H9 (cell line): ENCODE measurements around the gene CCSER1. TPM values are rescaled to one million over a fixed set of nuclear protein-coding genes. Genes with fewer than 3 reads are reported as not detected.
A peak's percentile ranks its signal among the peaks of the same experiment; 100 is the strongest.

Source experiments
- DNase-seq: peaks from one replicate; pipeline ENCODE4 v3.0.0-alpha.2; 2017
- H2AFZ ChIP-seq: one replicate; pipeline ENCODE4 v1.6.1; 2013; ENCODE audit warnings: mild to moderate bottlenecking, low read length, control low read depth, moderate library complexity
- H2AK5ac ChIP-seq: 2 replicates; pipeline ENCODE4 v1.6.1; 2013; ENCODE audit warnings: low read length, control low read depth, mixed read lengths; ENCODE audit not compliant: insufficient read length
- H2BK120ac ChIP-seq: one replicate; pipeline ENCODE4 v1.6.1; 2013; ENCODE audit warnings: low read depth, mild to moderate bottlenecking, low read length, control low read depth, inconsistent platforms; ENCODE audit not compliant: poor library complexity, severe bottlenecking
- H2BK12ac ChIP-seq: 2 replicates; pipeline ENCODE4 v1.6.1; 2013; ENCODE audit warnings: low read length, control low read depth, mixed read lengths, low read depth; ENCODE audit not compliant: insufficient read length
- H2BK15ac ChIP-seq: 2 replicates; pipeline ENCODE4 v1.6.1; 2013; ENCODE audit warnings: low read depth, low read length, control low read depth
- H2BK20ac ChIP-seq: one replicate; pipeline ENCODE4 v1.6.1; 2013; ENCODE audit warnings: low read depth, mild to moderate bottlenecking, low read length, control low read depth, inconsistent platforms; ENCODE audit not compliant: poor library complexity, severe bottlenecking
- H2BK5ac ChIP-seq: 2 replicates; pipeline ENCODE4 v1.6.1; 2013; ENCODE audit warnings: low read length, control low read depth, mixed read lengths; ENCODE audit not compliant: insufficient read length
- H3K14ac ChIP-seq: 2 replicates; pipeline ENCODE4 v1.6.1; 2013; ENCODE audit warnings: low read length, control low read depth; ENCODE audit not compliant: insufficient read depth
- H3K18ac ChIP-seq: 2 replicates; pipeline ENCODE4 v1.6.1; 2013; ENCODE audit warnings: low read depth, mild to moderate bottlenecking, mixed read lengths, low read length, control low read depth; ENCODE audit not compliant: insufficient read length
- H3K23ac ChIP-seq: 2 replicates; pipeline ENCODE4 v1.6.1; 2013; ENCODE audit warnings: low read length, control low read depth, mixed read lengths, low read depth; ENCODE audit not compliant: insufficient read length
- H3K23me2 ChIP-seq: 2 replicates; pipeline ENCODE4 v1.6.1; 2013; ENCODE audit warnings: low read depth, mild to moderate bottlenecking, mixed read lengths, low read length, control low read depth; ENCODE audit not compliant: insufficient read length, poor library complexity, severe bottlenecking
- H3K27ac ChIP-seq: 2 replicates; pipeline ENCODE4 v1.5.1; 2013; ENCODE audit warnings: low read length, control low read depth, mixed read lengths, low read depth; ENCODE audit not compliant: insufficient read length
- H3K27me3 ChIP-seq: 2 replicates; pipeline ENCODE4 v1.6.1; 2013; ENCODE audit warnings: low read length, control low read depth, inconsistent platforms; ENCODE audit not compliant: insufficient read depth
- H3K4ac ChIP-seq: 2 replicates; pipeline ENCODE4 v1.6.1; 2013; ENCODE audit warnings: low read depth, mild to moderate bottlenecking, control low read depth, inconsistent platforms, low read length, moderate library complexity
- H3K4me1 ChIP-seq: 2 replicates; pipeline ENCODE4 v1.6.1; 2013; ENCODE audit warnings: low read length, control low read depth, inconsistent platforms; ENCODE audit not compliant: insufficient read depth
- H3K4me2 ChIP-seq: 2 replicates; pipeline ENCODE4 v1.6.1; 2013; ENCODE audit warnings: low read length, control low read depth, mixed read lengths; ENCODE audit not compliant: insufficient read length, insufficient read depth
- H3K56ac ChIP-seq: 2 replicates; pipeline ENCODE4 v1.6.1; 2013; ENCODE audit warnings: low read depth, mild to moderate bottlenecking, mixed read lengths, low read length, control low read depth; ENCODE audit not compliant: insufficient read length
- H3K79me1 ChIP-seq: 2 replicates; pipeline ENCODE4 v1.6.1; 2013; ENCODE audit warnings: low read depth, mild to moderate bottlenecking, moderate library complexity, low read length, control low read depth, inconsistent platforms; ENCODE audit not compliant: insufficient read depth, poor library complexity, severe bottlenecking
- H3K79me2 ChIP-seq: 2 replicates; pipeline ENCODE4 v1.6.1; 2013; ENCODE audit warnings: low read length, control low read depth, inconsistent platforms; ENCODE audit not compliant: insufficient read depth
- H3K9ac ChIP-seq: 2 replicates; pipeline ENCODE4 v1.6.1; 2013; ENCODE audit warnings: low read length, control low read depth, mixed read lengths; ENCODE audit not compliant: insufficient read length; ENCODE audit errors: extremely low read depth
- H3K9me3 ChIP-seq: one replicate; pipeline ENCODE4 v1.6.1; 2013; ENCODE audit warnings: low read depth, low read length, inconsistent platforms; ENCODE audit not compliant: control insufficient read depth
- H3T11ph ChIP-seq: one replicate; pipeline ENCODE4 v1.6.1; 2013; ENCODE audit warnings: mild to moderate bottlenecking, low read length, control low read depth, inconsistent platforms
- H4K20me1 ChIP-seq: one replicate; pipeline ENCODE4 v1.6.1; 2013; ENCODE audit not compliant: control insufficient read depth, insufficient read length, insufficient read depth
- H4K5ac ChIP-seq: 2 replicates; pipeline ENCODE4 v1.6.1; 2013; ENCODE audit warnings: low read depth, mild to moderate bottlenecking, mixed read lengths, low read length, control low read depth; ENCODE audit not compliant: insufficient read length
- H4K8ac ChIP-seq: replicated peaks from 2 replicates; pipeline ENCODE4 v1.6.1; 2013; ENCODE audit warnings: low read length, control low read depth, mixed read lengths, low read depth; ENCODE audit not compliant: insufficient read length
- H4K91ac ChIP-seq: 2 replicates; pipeline ENCODE4 v1.6.1; 2013; ENCODE audit warnings: low read depth, mild to moderate bottlenecking, moderate library complexity, mixed read lengths, low read length, control low read depth; ENCODE audit not compliant: insufficient read length
- H3K27ac Mint-ChIP-seq, 3 experiments: 2 replicates in 2 of 3; 3 replicates in 1 of 3; pipeline ENCODE4 v1.8.0; 2020 to 2021; ENCODE audit warnings: mixed read lengths in 3 of 3, mild to moderate bottlenecking in 1 of 3, moderate library complexity in 1 of 3
- H3K27me3 Mint-ChIP-seq: 2 replicates; pipeline ENCODE4 v1.8.0; 2021; ENCODE audit warnings: low read depth, mild to moderate bottlenecking, moderate library complexity, mixed read lengths
- H3K36me3 Mint-ChIP-seq, 3 experiments: 2 replicates in 2 of 3; 3 replicates in 1 of 3; pipeline ENCODE4 v1.8.0; 2020 to 2021; ENCODE audit warnings: low read depth in 3 of 3, mixed read lengths in 3 of 3; ENCODE audit not compliant: insufficient read depth in 1 of 3
- H3K4me1 Mint-ChIP-seq, 2 experiments: 2 replicates each; pipeline ENCODE4 v1.8.0; 2020; ENCODE audit warnings: mixed read lengths in 2 of 2
- H3K4me3 Mint-ChIP-seq, 2 experiments: 2 replicates in 1 of 2; 3 replicates in 1 of 2; pipeline ENCODE4 v1.8.0; 2020 to 2021; ENCODE audit warnings: mild to moderate bottlenecking in 2 of 2, mixed read lengths in 2 of 2, moderate library complexity in 1 of 2
- H3K9me3 Mint-ChIP-seq, 2 experiments: 2 replicates in 1 of 2; 3 replicates in 1 of 2; pipeline ENCODE4 v1.8.0; 2020; ENCODE audit warnings: mild to moderate bottlenecking in 2 of 2, mixed read lengths in 2 of 2, moderate library complexity in 1 of 2
- CTCF ChIP-seq: fragments of 200-600 bp; sonication (generic); conservative IDR thresholded peaks from 3 replicates; pipeline ENCODE4 v1.8.0; 2021; ENCODE audit warnings: antibody characterized with exemption, mild to moderate bottlenecking
- WGBS: extraction: QIAGEN DNeasy Blood & Tissue Kit; methylation state at CpG from one replicate; pipeline ENCODE4 v1.1.7; 2013; ENCODE audit warnings: missing lambda C conversion rate, low lambda C conversion rate, mixed read lengths; ENCODE audit not compliant: insufficient read length; ENCODE audit errors: extremely low coverage; 5-methylcytosine and 5-hydroxymethylcytosine counted together
- total RNA-seq: library from RNA; stranded (reverse); gene quantifications from 2 replicates; pipeline ENCODE4 v1.2.1, GENCODE V29; 2021

The CCSER1 gene
- total RNA-seq, 1 experiment from 2014 or later = 0.37 TPM

GRCh38 chr4:91127831-91128230 lies 1000.6 kb downstream of the CCSER1 start:
- no peak overlapping the region for H3K4me3 Mint-ChIP-seq
- H2AFZ ChIP-seq = no peak overlapping the region

More at GRCh38 chr4:91127831-91128230, 1000.6 kb downstream of the CCSER1 start:
- no peak overlapping the region for H3K23ac ChIP-seq
- H3K9ac ChIP-seq = no peak overlapping the region
- no peak overlapping the region for H2BK5ac ChIP-seq
- Mint-ChIP-seq H3K9me3 (no peaks in the 10 kb centered on the region), H3K27me3 (no peaks in the 10 kb centered on the region), H3K36me3 (no peaks in the 10 kb centered on the region), H3K27ac (peak overlapping the region in 1 of 3 experiments; percentile 16; a peak in 3 of 7 replicates), H3K4me1 (peaks cover 7 to 9% of the 10 kb centered on the region in 2 experiments; a peak in 3 of 4 replicates)
- H3K27me3 ChIP-seq = no peaks in the 10 kb centered on the region
- no peak for TF ChIP-seq CTCF
- H4K8ac ChIP-seq = no peak overlapping the region
- H3T11ph ChIP-seq = no peak overlapping the region
- no peak for DNase-seq
- H3K9me3 ChIP-seq = no peaks in the 10 kb centered on the region
- H3K4me2 ChIP-seq = no peak overlapping the region
- H4K20me1 ChIP-seq = no peaks in the 10 kb centered on the region
- no peaks in the 10 kb centered on the region for H3K79me1 ChIP-seq
- H3K14ac ChIP-seq = no peak overlapping the region
- H3K4me1 ChIP-seq = no peaks in the 10 kb centered on the region; the same call in 1 of the 2 replicates
- no peaks in the 10 kb centered on the region for H3K23me2 ChIP-seq
- no peak overlapping the region for H2BK12ac ChIP-seq
- no peak overlapping the region for H3K4ac ChIP-seq
- no peak overlapping the region for H2BK15ac ChIP-seq
- H2BK120ac ChIP-seq = no peak overlapping the region
- no peaks in the 10 kb centered on the region for H3K79me2 ChIP-seq
- no peak overlapping the region for H2BK20ac ChIP-seq
- no CpG with 5 or more reads among the region's 1 CpG for WGBS
- no peak overlapping the region for H3K27ac ChIP-seq
- H3K56ac ChIP-seq = no peak overlapping the region
- no peak overlapping the region for H4K91ac ChIP-seq
- H4K5ac ChIP-seq = no peak overlapping the region
- H2AK5ac ChIP-seq = no peak overlapping the region
- H3K18ac ChIP-seq = no peak overlapping the region
